ENCODE results near the gene HLA-DOB.

The HLA-DOB gene

GRCh38 chr6:32838114-32838958 is 21.5 kb upstream of the HLA-DOB start, which contains the start of gene TAP2:
Gene TAP2, minus strand, starts transcription at chr6:32838739. Its CDS starts 506 bp downstream, at chr6:32838233.
- H3K4me1 ChIP-seq (ENCODE audit: insufficient read depth, low read length), result peaks cover 6% of the 10 kb centered on the region
- H3K36me3 ChIP-seq (ENCODE audit: insufficient read depth, low read length), result no peaks in the 10 kb centered on the region
- H3K27me3 ChIP-seq (ENCODE audit: insufficient read depth, low read length), result peaks cover 22% of the 10 kb centered on the region
- peak within 1 kb of the TSS; percentile 71 for H3K4me3 ChIP-seq (ENCODE audit: low read length)
- H2AFZ ChIP-seq (ENCODE audit: low read depth, low read length), result peak within 1 kb of the TSS; percentile 64
- peaks cover 7% of the 10 kb centered on the region for H3K9me3 ChIP-seq (ENCODE audit: low read length)

- H2AFZ ChIP-seq (ENCODE audit: low read depth, low read length), result peak overlapping the region; percentile 64
- peaks cover 7% of the 10 kb centered on the region for H3K9me3 ChIP-seq (ENCODE audit: low read length)
- peak overlapping the region; percentile 71 for H3K4me3 ChIP-seq (ENCODE audit: low read length)
- no peaks in the 10 kb centered on the region for H3K36me3 ChIP-seq (ENCODE audit: insufficient read depth, low read length)
- peaks cover 16% of the 10 kb centered on the region for H3K27me3 ChIP-seq (ENCODE audit: insufficient read depth, low read length)
- H3K4me1 ChIP-seq (ENCODE audit: insufficient read depth, low read length), result peaks cover 6% of the 10 kb centered on the region
Observed at GRCh38 chr6:32837651-32838113, 20.9 kb upstream of the HLA-DOB start.

GRCh38 chr6:32836873-32837272 is 20.1 kb upstream of the HLA-DOB start:
- Histone ChIP-seq H3K4me1 (ENCODE audit: insufficient read depth, low read length) (peaks cover 6% of the 10 kb centered on the region), H2AFZ (ENCODE audit: low read depth, low read length) (no peak overlapping the region), H3K27me3 (ENCODE audit: insufficient read depth, low read length) (peaks cover 8% of the 10 kb centered on the region), H3K9me3 (ENCODE audit: low read length) (peaks cover 2% of the 10 kb centered on the region), H3K4me3 (ENCODE audit: low read length) (no peak overlapping the region), H3K36me3 (ENCODE audit: insufficient read depth, low read length) (no peaks in the 10 kb centered on the region)

- H3K9me3 ChIP-seq (ENCODE audit: low read length), result no peaks in the 10 kb centered on the region
- no peak overlapping the region for H3K4me3 ChIP-seq (ENCODE audit: low read length)
- no peak overlapping the region for H2AFZ ChIP-seq (ENCODE audit: low read depth, low read length)
- peaks cover 6% of the 10 kb centered on the region for H3K4me1 ChIP-seq (ENCODE audit: insufficient read depth, low read length)
- H3K36me3 ChIP-seq (ENCODE audit: insufficient read depth, low read length), result no peaks in the 10 kb centered on the region
- no peaks in the 10 kb centered on the region for H3K27me3 ChIP-seq (ENCODE audit: insufficient read depth, low read length)
Observed at GRCh38 chr6:32835167-32835893, 18.5 kb upstream of the HLA-DOB start.

- Histone ChIP-seq H2AFZ (ENCODE audit: low read depth, low read length) (no peak overlapping the region), H3K27me3 (ENCODE audit: insufficient read depth, low read length) (no peaks in the 10 kb centered on the region), H3K4me1 (ENCODE audit: insufficient read depth, low read length) (peaks cover 6% of the 10 kb centered on the region), H3K36me3 (ENCODE audit: insufficient read depth, low read length) (no peaks in the 10 kb centered on the region), H3K9me3 (ENCODE audit: low read length) (no peaks in the 10 kb centered on the region), H3K4me3 (ENCODE audit: low read length) (no peak overlapping the region)
Observed at GRCh38 chr6:32833664-32834063, 16.9 kb upstream of the HLA-DOB start.

GRCh38 chr6:32832535-32832934 is 15.7 kb upstream of the HLA-DOB start:
- H3K36me3 ChIP-seq (ENCODE audit: insufficient read depth, low read length), result no peaks in the 10 kb centered on the region
- no peaks in the 10 kb centered on the region for H3K4me1 ChIP-seq (ENCODE audit: insufficient read depth, low read length)
- no peaks in the 10 kb centered on the region for H3K27me3 ChIP-seq (ENCODE audit: insufficient read depth, low read length)
- H3K4me3 ChIP-seq (ENCODE audit: low read length), result no peak overlapping the region
- H3K9me3 ChIP-seq (ENCODE audit: low read length), result no peaks in the 10 kb centered on the region
- no peak overlapping the region for H2AFZ ChIP-seq (ENCODE audit: low read depth, low read length)

- H3K4me3 ChIP-seq (ENCODE audit: low read length), result no peak overlapping the region
- H2AFZ ChIP-seq (ENCODE audit: low read depth, low read length), result no peak overlapping the region
- no peaks in the 10 kb centered on the region for H3K36me3 ChIP-seq (ENCODE audit: insufficient read depth, low read length)
- H3K9me3 ChIP-seq (ENCODE audit: low read length), result no peaks in the 10 kb centered on the region
- H3K27me3 ChIP-seq (ENCODE audit: insufficient read depth, low read length), result peaks cover 2% of the 10 kb centered on the region
- no peaks in the 10 kb centered on the region for H3K4me1 ChIP-seq (ENCODE audit: insufficient read depth, low read length)
Observed at GRCh38 chr6:32830936-32831335, 14.1 kb upstream of the HLA-DOB start.

GRCh38 chr6:32830017-32830416 is 13.2 kb upstream of the HLA-DOB start:
- Histone ChIP-seq H2AFZ (ENCODE audit: low read depth, low read length) (no peak overlapping the region), H3K36me3 (ENCODE audit: insufficient read depth, low read length) (no peaks in the 10 kb centered on the region), H3K9me3 (ENCODE audit: low read length) (no peaks in the 10 kb centered on the region), H3K27me3 (ENCODE audit: insufficient read depth, low read length) (peaks cover 4% of the 10 kb centered on the region), H3K4me3 (ENCODE audit: low read length) (no peak overlapping the region), H3K4me1 (ENCODE audit: insufficient read depth, low read length) (no peaks in the 10 kb centered on the region)

- Histone ChIP-seq H3K9me3 (ENCODE audit: low read length) (no peaks in the 10 kb centered on the region), H3K36me3 (ENCODE audit: insufficient read depth, low read length) (no peaks in the 10 kb centered on the region), H3K4me3 (ENCODE audit: low read length) (no peak overlapping the region), H3K27me3 (ENCODE audit: insufficient read depth, low read length) (peaks cover 4% of the 10 kb centered on the region), H3K4me1 (ENCODE audit: insufficient read depth, low read length) (no peaks in the 10 kb centered on the region), H2AFZ (ENCODE audit: low read depth, low read length) (no peak overlapping the region)
Observed at GRCh38 chr6:32829495-32829894, 12.7 kb upstream of the HLA-DOB start.

GRCh38 chr6:32827025-32827424 is 10.2 kb upstream of the HLA-DOB start:
- no peak overlapping the region for H2AFZ ChIP-seq (ENCODE audit: low read depth, low read length)

GRCh38 chr6:32825966-32826365 is 9.2 kb upstream of the HLA-DOB start:
- Histone ChIP-seq H3K36me3 (ENCODE audit: insufficient read depth, low read length) (no peaks in the 10 kb centered on the region), H3K4me1 (ENCODE audit: insufficient read depth, low read length) (no peaks in the 10 kb centered on the region), H3K9me3 (ENCODE audit: low read length) (no peaks in the 10 kb centered on the region), H3K27me3 (ENCODE audit: insufficient read depth, low read length) (peaks cover 11% of the 10 kb centered on the region), H2AFZ (ENCODE audit: low read depth, low read length) (no peak overlapping the region), H3K4me3 (ENCODE audit: low read length) (no peak overlapping the region)

More at GRCh38 chr6:32827025-32827424, 10.2 kb upstream of the HLA-DOB start:
- Histone ChIP-seq H3K27me3 (ENCODE audit: insufficient read depth, low read length) (peaks cover 4% of the 10 kb centered on the region), H3K4me1 (ENCODE audit: insufficient read depth, low read length) (no peaks in the 10 kb centered on the region), H3K9me3 (ENCODE audit: low read length) (no peaks in the 10 kb centered on the region), H3K36me3 (ENCODE audit: insufficient read depth, low read length) (no peaks in the 10 kb centered on the region), H3K4me3 (ENCODE audit: low read length) (no peak overlapping the region)

- H2AFZ ChIP-seq (ENCODE audit: low read depth, low read length), result no peak overlapping the region
- H3K36me3 ChIP-seq (ENCODE audit: insufficient read depth, low read length), result no peaks in the 10 kb centered on the region
- no peaks in the 10 kb centered on the region for H3K4me1 ChIP-seq (ENCODE audit: insufficient read depth, low read length)
- peaks cover 22% of the 10 kb centered on the region for H3K27me3 ChIP-seq (ENCODE audit: insufficient read depth, low read length)
- H3K9me3 ChIP-seq (ENCODE audit: low read length), result no peaks in the 10 kb centered on the region
- H3K4me3 ChIP-seq (ENCODE audit: low read length), result no peak overlapping the region
Observed at GRCh38 chr6:32819729-32820128, 2.9 kb upstream of the HLA-DOB start.

GRCh38 chr6:32818867-32819266 is 2.1 kb upstream of the HLA-DOB start:
- Histone ChIP-seq H2AFZ (ENCODE audit: low read depth, low read length) (no peak overlapping the region), H3K4me3 (ENCODE audit: low read length) (no peak overlapping the region), H3K27me3 (ENCODE audit: insufficient read depth, low read length) (peaks cover 23% of the 10 kb centered on the region), H3K9me3 (ENCODE audit: low read length) (no peaks in the 10 kb centered on the region), H3K4me1 (ENCODE audit: insufficient read depth, low read length) (no peaks in the 10 kb centered on the region), H3K36me3 (ENCODE audit: insufficient read depth, low read length) (no peaks in the 10 kb centered on the region)

Measured in neuron (in vitro differentiated cells).